ENCODE results near the gene TCP10L.
"Not testable (repeated sequence)": the region's sequence is repeated elsewhere in the genome, so short reads cannot be mapped to it uniquely, and the experiment has no call there.

The TCP10L gene

DNA sequence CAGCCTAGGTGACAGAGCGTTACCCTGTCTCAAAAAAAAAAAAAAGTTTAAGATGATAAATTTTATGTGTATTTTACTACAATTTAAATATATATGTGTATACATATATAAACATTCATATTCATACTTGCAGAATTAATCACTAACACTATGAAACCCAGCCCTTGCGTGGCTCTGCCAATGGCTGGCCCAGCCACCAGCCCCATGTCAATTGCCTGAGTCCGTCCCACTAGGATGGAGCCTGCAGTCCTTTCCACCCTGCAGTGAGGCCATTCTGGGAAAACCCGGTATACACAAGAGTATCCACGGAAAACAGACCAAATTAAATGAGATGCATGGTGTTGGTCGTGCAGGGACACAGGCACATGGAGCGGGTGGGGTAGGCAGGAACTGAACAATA, 49.7 kb downstream of the TCP10L start:
- CTCF ChIA-PET: no interaction called here
- no peaks in the 10 kb centered on the region for H3K4me1 ChIP-seq (ENCODE audit: control extremely low read depth in 1 of 4, control insufficient read depth in 4 of 4, insufficient read depth in 4 of 4, low read length in 3 of 4)
- H3K27me3 ChIP-seq (replicated peaks in 2 of 5; ENCODE audit: control insufficient read depth in 4 of 5, insufficient read depth in 5 of 5, low read length in 4 of 5): no peaks in the 10 kb centered on the region
- no peak overlapping the region for H3K27ac ChIP-seq (ENCODE audit: insufficient read depth in 1 of 2, low read depth in 1 of 2, low read length in 2 of 2, poor library complexity in 1 of 2, severe bottlenecking in 2 of 2)
- H3K4me3 ChIP-seq (ENCODE audit: control insufficient read depth in 1 of 7, extremely low read depth in 1 of 7, insufficient read depth in 4 of 7, low read depth in 2 of 7, low read length in 6 of 7): no peak overlapping the region
- peaks cover 0 to 2% (median 0%) of the 10 kb centered on the region in 5 experiments for H3K9me3 ChIP-seq (ENCODE audit: control extremely low read depth in 1 of 5, control insufficient read depth in 4 of 5, insufficient read depth in 2 of 5, low read depth in 1 of 5, low read length in 4 of 5)
- H3K36me3 ChIP-seq (ENCODE audit: control insufficient read depth in 4 of 4, insufficient read depth in 4 of 4, low read length in 3 of 4): no peaks in the 10 kb centered on the region
- 100% methylated on average over 2 of the region's 7 CpGs for WGBS (ENCODE audit: insufficient coverage)
- DNase-seq: no peak
- POLR2A ChIA-PET: no interaction called here

DNA sequence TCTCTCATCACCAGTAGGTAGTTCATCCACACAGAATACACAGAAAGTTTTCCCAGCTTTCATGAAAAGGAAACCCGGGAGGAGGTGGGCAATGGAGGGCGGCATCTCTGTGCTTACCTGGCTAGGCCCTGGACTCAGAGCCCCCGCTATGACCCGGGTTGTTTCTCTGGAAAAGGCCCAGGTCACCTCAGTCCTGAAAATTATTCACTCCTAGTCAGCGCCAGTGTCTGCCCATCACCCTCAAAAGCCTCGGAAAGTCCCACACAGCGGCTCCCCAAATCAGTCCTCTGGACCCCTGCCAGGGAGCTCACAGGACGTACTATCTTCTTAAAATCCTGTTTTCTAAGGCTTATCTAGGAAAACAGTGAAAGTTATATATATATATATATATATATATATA, 51.2 kb downstream of the TCP10L start:
- Histone ChIP-seq H3K4me3 (ENCODE audit: control insufficient read depth in 1 of 7, extremely low read depth in 1 of 7, insufficient read depth in 4 of 7, low read depth in 2 of 7, low read length in 6 of 7) (no peak overlapping the region), H3K36me3 (ENCODE audit: control insufficient read depth in 4 of 4, insufficient read depth in 4 of 4, low read length in 3 of 4) (no peaks in the 10 kb centered on the region), H3K27ac (ENCODE audit: insufficient read depth in 1 of 2, low read depth in 1 of 2, low read length in 2 of 2, poor library complexity in 1 of 2, severe bottlenecking in 2 of 2) (no peak overlapping the region), H3K4me1 (ENCODE audit: control extremely low read depth in 1 of 4, control insufficient read depth in 4 of 4, insufficient read depth in 4 of 4, low read length in 3 of 4) (no peaks in the 10 kb centered on the region), H3K27me3 (replicated peaks in 2 of 5; ENCODE audit: control insufficient read depth in 4 of 5, insufficient read depth in 5 of 5, low read length in 4 of 5) (no peaks in the 10 kb centered on the region), H3K9me3 (ENCODE audit: control extremely low read depth in 1 of 5, control insufficient read depth in 4 of 5, insufficient read depth in 2 of 5, low read depth in 1 of 5, low read length in 4 of 5) (peaks cover 0 to 8% (median 2%) of the 10 kb centered on the region in 5 experiments)
- CTCF ChIA-PET: no interaction called here
- DNase-seq: no peak
- 96% methylated on average over 5 of the region's 8 CpGs for WGBS (ENCODE audit: insufficient coverage)
- POLR2A ChIA-PET: no interaction called here

DNA sequence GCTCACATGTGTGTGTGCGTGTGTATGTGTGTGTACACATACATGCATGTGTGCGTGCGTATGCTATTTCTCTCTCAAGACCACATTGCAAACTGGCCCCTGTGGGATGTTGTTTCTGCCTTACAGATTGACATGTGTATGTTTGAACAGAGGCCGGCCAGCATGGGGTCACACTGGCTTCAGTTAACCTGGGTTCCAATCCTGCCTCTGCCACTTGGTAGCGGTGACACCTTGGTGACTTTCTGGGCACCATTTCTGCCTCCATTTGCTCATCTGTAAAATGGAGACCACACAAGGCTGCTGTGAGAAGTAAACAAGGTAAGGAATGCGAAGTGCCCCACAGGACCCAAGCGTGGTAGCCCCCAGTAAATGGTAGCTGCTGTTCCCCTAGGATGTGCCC, 51.7 kb downstream of the TCP10L start:
- Histone ChIP-seq H3K27me3 (replicated peaks in 2 of 5; ENCODE audit: control insufficient read depth in 4 of 5, insufficient read depth in 5 of 5, low read length in 4 of 5) (no peaks in the 10 kb centered on the region), H3K27ac (ENCODE audit: insufficient read depth in 1 of 2, low read depth in 1 of 2, low read length in 2 of 2, poor library complexity in 1 of 2, severe bottlenecking in 2 of 2) (no peak overlapping the region), H3K36me3 (ENCODE audit: control insufficient read depth in 4 of 4, insufficient read depth in 4 of 4, low read length in 3 of 4) (no peaks in the 10 kb centered on the region), H3K9me3 (ENCODE audit: control extremely low read depth in 1 of 5, control insufficient read depth in 4 of 5, insufficient read depth in 2 of 5, low read depth in 1 of 5, low read length in 4 of 5) (peaks cover 0 to 8% (median 2%) of the 10 kb centered on the region in 5 experiments), H3K4me3 (ENCODE audit: control insufficient read depth in 1 of 7, extremely low read depth in 1 of 7, insufficient read depth in 4 of 7, low read depth in 2 of 7, low read length in 6 of 7) (no peak overlapping the region), H3K4me1 (ENCODE audit: control extremely low read depth in 1 of 4, control insufficient read depth in 4 of 4, insufficient read depth in 4 of 4, low read length in 3 of 4) (no peaks in the 10 kb centered on the region)
- WGBS (ENCODE audit: insufficient coverage): 95% methylated on average over 4 of the region's 7 CpGs
- POLR2A ChIA-PET: no interaction called here
- no peak for DNase-seq
- CTCF ChIA-PET: no interaction called here

DNA sequence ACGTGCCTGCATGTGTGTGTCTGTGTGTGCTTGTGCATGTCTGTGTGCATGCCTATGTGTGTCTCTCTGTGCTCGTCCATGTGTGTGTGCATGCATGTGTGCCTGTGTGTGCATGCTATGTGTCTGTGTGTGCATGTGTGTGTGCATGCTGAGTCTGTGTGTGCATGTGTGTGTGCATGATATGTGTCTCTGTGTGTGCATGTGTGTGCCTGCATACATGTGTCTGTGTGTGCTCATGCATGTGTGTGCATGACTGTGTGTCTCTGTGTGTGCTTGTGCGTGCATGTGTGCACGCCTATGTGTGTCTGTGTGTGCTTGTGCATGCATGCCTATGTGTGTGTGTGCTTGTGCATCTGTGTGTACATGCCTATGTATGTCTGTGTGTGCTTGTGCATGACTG, 52.3 kb downstream of the TCP10L start:
- H3K4me1 ChIP-seq (ENCODE audit: control extremely low read depth in 1 of 4, control insufficient read depth in 4 of 4, insufficient read depth in 4 of 4, low read length in 3 of 4): no peaks in the 10 kb centered on the region
- 92% methylated on average over 3 of the region's 4 CpGs for WGBS (ENCODE audit: insufficient coverage)
- H3K9me3 ChIP-seq (ENCODE audit: control extremely low read depth in 1 of 5, control insufficient read depth in 4 of 5, insufficient read depth in 2 of 5, low read depth in 1 of 5, low read length in 4 of 5): peaks cover 0 to 8% (median 2%) of the 10 kb centered on the region in 5 experiments
- H3K36me3 ChIP-seq (ENCODE audit: control insufficient read depth in 4 of 4, insufficient read depth in 4 of 4, low read length in 3 of 4): no peaks in the 10 kb centered on the region
- ChIA-PET POLR2A (no interaction called here), CTCF (no interaction called here)
- H3K27ac ChIP-seq (ENCODE audit: insufficient read depth in 1 of 2, low read depth in 1 of 2, low read length in 2 of 2, poor library complexity in 1 of 2, severe bottlenecking in 2 of 2): no peak overlapping the region
- H3K27me3 ChIP-seq (replicated peaks in 2 of 5; ENCODE audit: control insufficient read depth in 4 of 5, insufficient read depth in 5 of 5, low read length in 4 of 5): no peaks in the 10 kb centered on the region
- no peak overlapping the region for H3K4me3 ChIP-seq (ENCODE audit: control insufficient read depth in 1 of 7, extremely low read depth in 1 of 7, insufficient read depth in 4 of 7, low read depth in 2 of 7, low read length in 6 of 7)
- DNase-seq: no peak

DNA sequence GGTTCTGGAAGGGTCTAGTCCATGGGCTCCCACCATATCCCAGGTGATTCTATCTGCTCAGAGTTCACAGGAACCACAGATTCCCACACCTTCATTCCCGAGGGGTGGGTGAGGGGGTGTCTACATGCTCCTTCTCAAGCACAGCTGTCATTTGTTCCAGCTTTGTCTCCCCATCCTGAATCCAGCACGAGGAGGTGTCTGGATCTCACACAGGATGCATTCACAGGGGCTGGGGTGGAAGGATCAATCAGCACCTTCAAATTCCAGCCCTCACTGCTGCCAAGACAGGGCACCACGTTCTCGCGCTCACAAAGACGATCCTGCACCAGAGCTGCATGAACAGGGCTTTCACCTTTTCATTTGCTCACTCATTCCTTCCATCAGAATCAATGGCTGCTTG, 52.7 kb downstream of the TCP10L start:
- WGBS (ENCODE audit: insufficient coverage): 75% methylated on average over 1 of the region's 6 CpGs
- ChIA-PET POLR2A (no interaction called here), CTCF (no interaction called here)
- H3K4me1 ChIP-seq (ENCODE audit: control extremely low read depth in 1 of 4, control insufficient read depth in 4 of 4, insufficient read depth in 4 of 4, low read length in 3 of 4): no peaks in the 10 kb centered on the region
- no peak overlapping the region for H3K4me3 ChIP-seq (ENCODE audit: control insufficient read depth in 1 of 7, extremely low read depth in 1 of 7, insufficient read depth in 4 of 7, low read depth in 2 of 7, low read length in 6 of 7)
- H3K27me3 ChIP-seq (replicated peaks in 2 of 5; ENCODE audit: control insufficient read depth in 4 of 5, insufficient read depth in 5 of 5, low read length in 4 of 5): no peaks in the 10 kb centered on the region
- H3K9me3 ChIP-seq (ENCODE audit: control extremely low read depth in 1 of 5, control insufficient read depth in 4 of 5, insufficient read depth in 2 of 5, low read depth in 1 of 5, low read length in 4 of 5): peaks cover 0 to 8% (median 2%) of the 10 kb centered on the region in 5 experiments
- no peaks in the 10 kb centered on the region for H3K36me3 ChIP-seq (ENCODE audit: control insufficient read depth in 4 of 4, insufficient read depth in 4 of 4, low read length in 3 of 4)
- DNase-seq: no peak
- no peak overlapping the region for H3K27ac ChIP-seq (ENCODE audit: insufficient read depth in 1 of 2, low read depth in 1 of 2, low read length in 2 of 2, poor library complexity in 1 of 2, severe bottlenecking in 2 of 2)

DNA sequence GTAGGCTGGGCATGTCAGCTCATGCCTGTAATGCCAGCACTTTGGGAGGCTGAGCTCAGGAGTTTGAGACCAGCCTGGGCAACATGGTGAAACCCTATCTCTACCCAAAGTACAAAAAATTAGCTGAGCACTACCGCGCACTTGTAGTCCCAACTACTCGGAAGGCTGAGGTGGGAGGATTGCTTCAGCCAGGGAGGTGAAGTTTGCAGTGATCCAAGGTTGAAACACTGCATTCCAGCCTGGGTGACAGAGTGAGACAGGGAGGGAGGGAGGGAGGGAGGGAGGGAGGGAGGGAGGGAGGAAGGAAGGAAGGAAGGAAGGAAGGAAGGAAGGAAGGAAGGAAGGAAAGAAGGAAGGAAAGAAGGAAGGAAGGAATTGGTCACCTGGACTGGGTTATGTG, 53.8 kb downstream of the TCP10L start:
- H3K27me3 ChIP-seq (replicated peaks in 2 of 5; ENCODE audit: control insufficient read depth in 4 of 5, insufficient read depth in 5 of 5, low read length in 4 of 5); H3K4me1 ChIP-seq (ENCODE audit: control extremely low read depth in 1 of 4, control insufficient read depth in 4 of 4, insufficient read depth in 4 of 4, low read length in 3 of 4); H3K4me3 ChIP-seq (ENCODE audit: control insufficient read depth in 1 of 7, extremely low read depth in 1 of 7, insufficient read depth in 4 of 7, low read depth in 2 of 7, low read length in 6 of 7); DNase-seq; POLR2A ChIA-PET; H3K27ac ChIP-seq (ENCODE audit: insufficient read depth in 1 of 2, low read depth in 1 of 2, low read length in 2 of 2, poor library complexity in 1 of 2, severe bottlenecking in 2 of 2); H3K36me3 ChIP-seq (ENCODE audit: control insufficient read depth in 4 of 4, insufficient read depth in 4 of 4, low read length in 3 of 4): not testable (repeated sequence)
- WGBS (ENCODE audit: insufficient coverage): no CpG with 5 or more reads among the region's 3 CpGs
- peaks cover 0 to 11% (median 2%) of the 10 kb centered on the region in 5 experiments for H3K9me3 ChIP-seq (ENCODE audit: control extremely low read depth in 1 of 5, control insufficient read depth in 4 of 5, insufficient read depth in 2 of 5, low read depth in 1 of 5, low read length in 4 of 5)
- CTCF ChIA-PET: interaction anchor here (1.4 kb wide), 1 partner anchor 38 kb away, joined by 4 read pairs; no protein-coding TSS in a partner anchor

DNA sequence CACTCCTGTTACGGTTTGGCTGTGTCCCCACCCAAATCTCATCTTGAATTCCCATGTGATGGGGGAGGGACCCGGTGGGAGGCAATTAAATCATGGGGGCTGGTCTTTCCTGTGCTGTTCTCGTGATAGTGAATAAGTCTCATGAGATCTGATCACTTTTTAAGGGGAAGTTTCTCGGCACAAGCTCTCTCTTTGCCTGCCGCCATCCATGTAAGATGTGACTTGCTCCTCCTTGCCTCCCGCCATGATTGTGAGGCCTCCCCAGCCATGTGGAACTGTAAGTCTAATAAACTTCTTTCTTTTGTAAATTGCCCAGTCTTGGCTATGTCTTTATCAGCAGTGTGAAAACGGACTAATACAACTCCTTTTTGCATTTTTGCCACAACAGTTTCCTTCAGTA, 54.5 kb downstream of the TCP10L start:
- H3K4me3 ChIP-seq (ENCODE audit: control insufficient read depth in 1 of 7, extremely low read depth in 1 of 7, insufficient read depth in 4 of 7, low read depth in 2 of 7, low read length in 6 of 7); H3K27me3 ChIP-seq (replicated peaks in 2 of 5; ENCODE audit: control insufficient read depth in 4 of 5, insufficient read depth in 5 of 5, low read length in 4 of 5); H3K36me3 ChIP-seq (ENCODE audit: control insufficient read depth in 4 of 4, insufficient read depth in 4 of 4, low read length in 3 of 4); H3K4me1 ChIP-seq (ENCODE audit: control extremely low read depth in 1 of 4, control insufficient read depth in 4 of 4, insufficient read depth in 4 of 4, low read length in 3 of 4); POLR2A ChIA-PET; H3K27ac ChIP-seq (ENCODE audit: insufficient read depth in 1 of 2, low read depth in 1 of 2, low read length in 2 of 2, poor library complexity in 1 of 2, severe bottlenecking in 2 of 2); DNase-seq: not testable (repeated sequence)
- peaks cover 0 to 11% (median 2%) of the 10 kb centered on the region in 5 experiments for H3K9me3 ChIP-seq (ENCODE audit: control extremely low read depth in 1 of 5, control insufficient read depth in 4 of 5, insufficient read depth in 2 of 5, low read depth in 1 of 5, low read length in 4 of 5)
- WGBS (ENCODE audit: insufficient coverage): 100% methylated on average over 2 of the region's 7 CpGs
- CTCF ChIA-PET: interaction anchor here (0.6 to 1.4 kb wide), 2 partner anchors 20 to 38 kb away, joined by 3 to 4 read pairs; no protein-coding TSS in a partner anchor
